Liver (tissue), 9 donors: ENCODE results near the gene MAGI1. TPM values are rescaled to one million over a fixed set of nuclear protein-coding genes. Genes with fewer than 3 reads are reported as not detected.

ENCODE experiments used
- DNase-seq: peaks from one replicate; pipeline ENCODE4 v3.0.0-alpha.2; 2017; ENCODE audit warnings: low spot score
- H3K27ac ChIP-seq, 2 donors: one replicate each; pipeline ENCODE4 v1.7.0; 2013; ENCODE audit warnings: inconsistent platforms in 2 of 2, low read length in 2 of 2, control low read depth in 1 of 2, low read depth in 1 of 2, mild to moderate bottlenecking in 1 of 2
- H3K27me3 ChIP-seq, 4 donors: one replicate each; pipeline versions ENCODE4 v1.6.1 to v1.7.0; 2013; ENCODE audit warnings: low read length in 3 of 4, inconsistent platforms in 1 of 4, mild to moderate bottlenecking in 1 of 4, moderate library complexity in 1 of 4; ENCODE audit not compliant: control insufficient read depth in 4 of 4, insufficient read depth in 4 of 4
- H3K36me3 ChIP-seq, 4 donors: one replicate each; pipeline versions ENCODE4 v1.6.1 to v1.7.0; 2013; ENCODE audit warnings: low read length in 3 of 4, mild to moderate bottlenecking in 3 of 4, low read depth in 1 of 4, moderate library complexity in 1 of 4; ENCODE audit not compliant: control insufficient read depth in 4 of 4, insufficient read depth in 3 of 4
- H3K4me1 ChIP-seq, 4 donors: one replicate each; pipeline versions ENCODE4 v1.6.1 to v1.7.0; 2013; ENCODE audit warnings: low read length in 3 of 4, mild to moderate bottlenecking in 3 of 4, moderate library complexity in 1 of 4; ENCODE audit not compliant: control insufficient read depth in 4 of 4, insufficient read depth in 4 of 4
- H3K4me3 ChIP-seq, 3 donors: one replicate each; pipeline versions ENCODE4 v1.6.1 to v1.7.0; 2013; ENCODE audit warnings: low read length in 3 of 3, control low read depth in 1 of 3, low read depth in 1 of 3, mild to moderate bottlenecking in 1 of 3
- H3K9ac ChIP-seq, 2 donors: one replicate each; pipeline ENCODE4 v1.7.0; 2013; ENCODE audit warnings: low read length in 2 of 2, mild to moderate bottlenecking in 2 of 2, moderate library complexity in 2 of 2, control low read depth in 1 of 2, low read depth in 1 of 2
- H3K9me3 ChIP-seq, 4 donors: one replicate each; pipeline versions ENCODE4 v1.6.1 to v1.7.0; 2013; ENCODE audit warnings: low read length in 3 of 4; ENCODE audit not compliant: control insufficient read depth in 4 of 4
- ATF3 ChIP-seq: IDR thresholded peaks from 2 replicates; pipeline ENCODE4 v1.6.1; 2016; ENCODE audit warnings: antibody characterized with exemption
- CTCF ChIP-seq: fragments of 150-350 bp; IDR thresholded peaks from 2 replicates; pipeline ENCODE4 v1.5.1; 2017; ENCODE audit warnings: improper control_type of control experiment, low read depth, low read length; ENCODE audit not compliant: missing input control
- EGR1 ChIP-seq, 2 donors: IDR thresholded peaks; 2 replicates each; pipeline ENCODE4 v1.6.1; 2016 to 2018; ENCODE audit warnings: antibody characterized with exemption in 2 of 2, low read depth in 2 of 2
- FOXA1 ChIP-seq: IDR thresholded peaks from 2 replicates; pipeline ENCODE4 v1.6.1; 2016; ENCODE audit warnings: antibody characterized with exemption
- GABPA ChIP-seq, 2 donors: IDR thresholded peaks in 1 of 2; conservative IDR thresholded peaks in 1 of 2; 2 replicates each; pipeline ENCODE4 v1.6.1; 2016; ENCODE audit warnings: antibody characterized with exemption in 2 of 2, mild to moderate bottlenecking in 1 of 2, moderate library complexity in 1 of 2
- HNF4A ChIP-seq, 2 donors: conservative IDR thresholded peaks; 2 replicates each; pipeline ENCODE4 v1.6.1; 2016; ENCODE audit warnings: antibody characterized with exemption in 2 of 2, mild to moderate bottlenecking in 2 of 2
- HNF4G ChIP-seq: IDR thresholded peaks from 2 replicates; pipeline ENCODE4 v1.6.1; 2016; ENCODE audit warnings: antibody characterized with exemption
- JUND ChIP-seq, 2 donors: IDR thresholded peaks; 2 replicates each; pipeline ENCODE4 v1.6.1; 2016; ENCODE audit warnings: antibody characterized with exemption in 2 of 2
- MAX ChIP-seq: IDR thresholded peaks from 2 replicates; pipeline ENCODE4 v1.6.1; 2016; ENCODE audit warnings: antibody characterized with exemption
- RAD21 ChIP-seq, 2 donors: IDR thresholded peaks; 2 replicates each; pipeline ENCODE4 v1.6.1; 2016; ENCODE audit warnings: antibody characterized with exemption in 2 of 2, mild to moderate bottlenecking in 2 of 2
- RXRA ChIP-seq, 2 donors: IDR thresholded peaks; 2 replicates each; pipeline ENCODE4 v1.6.1; 2017 to 2018; ENCODE audit warnings: antibody characterized with exemption in 2 of 2, mild to moderate bottlenecking in 1 of 2
- SP1 ChIP-seq: IDR thresholded peaks from 2 replicates; pipeline ENCODE4 v1.6.1; 2018; ENCODE audit warnings: antibody characterized with exemption, mild to moderate bottlenecking
- TAF1 ChIP-seq: conservative IDR thresholded peaks from 2 replicates; pipeline ENCODE4 v1.6.1; 2016; ENCODE audit warnings: antibody characterized with exemption, mild to moderate bottlenecking
- ZBTB33 ChIP-seq: IDR thresholded peaks from 2 replicates; pipeline ENCODE4 v1.6.1; 2016; ENCODE audit warnings: antibody characterized with exemption
- WGBS: extraction: QIAGEN DNeasy Blood & Tissue Kit; methylation state at CpG from one replicate; pipeline ENCODE4 v1.1.7; 2013; 5-methylcytosine and 5-hydroxymethylcytosine counted together
- polyA plus RNA-seq, 2 donors: library from polyadenylated mRNA; stranded (reverse) in 1 of 2; unstranded in 1 of 2; fragments of 200-250 nt in 1 of 2; fragments of >200 nt in 1 of 2; fragmentation: Nextera tagmentation in 1 of 2; extraction: Ambion mirVana in 1 of 2; gene quantifications; one replicate each; pipeline versions ENCODE4 v1.2.1 to v1.2.3, GENCODE V29; 2013 to 2015
- total RNA-seq, 2 donors: library from RNA; depleted of rRNA; stranded (reverse); fragments of >200 nt; gene quantifications; one replicate each; pipeline ENCODE4 v1.2.3, GENCODE V29; 2014
- donor health status: healthy.
- donor health status: healthy.
- donor health status: healthy.
- donor health status: healthy.
- donor health status: healthy.

MAGI1 gene
- total and polyA plus RNA-seq, 4 donors = 9.6 to 68.8 (median 14.0) TPM

GRCh38 chr3:65878831-65879230 lies 159.9 kb downstream of the MAGI1 start:
- TF ChIP-seq RAD21 (IDR thresholded peaks at IDR 0.05) = no peak
- no peak for TF ChIP-seq TAF1
- TF ChIP-seq GABPA (IDR thresholded peaks at IDR 0.05 in 1 of 2, conservative IDR thresholded peaks at IDR 0.05 in 1 of 2) = no peak
- TF ChIP-seq FOXA1 = no peak
- no peak for TF ChIP-seq EGR1 (IDR thresholded peaks at IDR 0.05; ENCODE audit: low read depth in 2 of 2)
- no peak for TF ChIP-seq ZBTB33
- TF ChIP-seq MAX = no peak
- no peak for TF ChIP-seq HNF4A (conservative IDR thresholded peaks at IDR 0.05)
- no peaks in the 10 kb centered on the region for H3K9me3 ChIP-seq
- no peak overlapping the region for H3K4me3 ChIP-seq
- H3K27me3 ChIP-seq = no peaks in the 10 kb centered on the region
- no peak overlapping the region for H3K27ac ChIP-seq
- H3K36me3 ChIP-seq = no peaks in the 10 kb centered on the region
- WGBS = 75% methylated on average over 6 of the region's 6 CpGs
- no peak for DNase-seq
- H3K9ac ChIP-seq = no peak overlapping the region
- peaks cover 3 to 13% (median 5%) of the 10 kb centered on the region in 4 donors for H3K4me1 ChIP-seq

- TF ChIP-seq JUND (IDR thresholded peaks at IDR 0.05) = no peak
- no peak for TF ChIP-seq EGR1 (IDR thresholded peaks at IDR 0.05; ENCODE audit: low read depth in 2 of 2)
- TF ChIP-seq ATF3 = no peak
- TF ChIP-seq ZBTB33 = no peak
- no peak for DNase-seq
- 84% methylated on average over 2 of the region's 2 CpGs for WGBS
- Histone ChIP-seq H3K9ac (no peak overlapping the region), H3K4me3 (no peak overlapping the region), H3K27me3 (no peaks in the 10 kb centered on the region), H3K4me1 (peaks cover 4 to 17% (median 5%) of the 10 kb centered on the region in 4 donors), H3K27ac (no peak overlapping the region), H3K36me3 (no peaks in the 10 kb centered on the region), H3K9me3 (no peaks in the 10 kb centered on the region)
Measured at GRCh38 chr3:65877160-65877559, 161.6 kb downstream of the MAGI1 start.

- Histone ChIP-seq H3K4me3 (no peak overlapping the region), H3K36me3 (no peaks in the 10 kb centered on the region), H3K4me1 (peaks cover 9 to 28% (median 12%) of the 10 kb centered on the region in 4 donors), H3K9ac (no peak overlapping the region), H3K27me3 (no peaks in the 10 kb centered on the region), H3K27ac (no peak overlapping the region), H3K9me3 (no peaks in the 10 kb centered on the region)
- 94% methylated on average over 3 of the region's 3 CpGs for WGBS
- DNase-seq = no peak
- TF ChIP-seq FOXA1 = no peak
- no peak for TF ChIP-seq GABPA (IDR thresholded peaks at IDR 0.05 in 1 of 2, conservative IDR thresholded peaks at IDR 0.05 in 1 of 2)
- no peak for TF ChIP-seq SP1
- TF ChIP-seq RXRA (IDR thresholded peaks at IDR 0.05) = no peak
- TF ChIP-seq CTCF = no peak
- TF ChIP-seq HNF4A (conservative IDR thresholded peaks at IDR 0.05) = no peak
- TF ChIP-seq EGR1 (IDR thresholded peaks at IDR 0.05; ENCODE audit: low read depth in 2 of 2) = no peak
- TF ChIP-seq JUND (IDR thresholded peaks at IDR 0.05) = no peak
- no peak for TF ChIP-seq ZBTB33
- TF ChIP-seq ATF3 = no peak
- no peak for TF ChIP-seq HNF4G
Measured at GRCh38 chr3:65876028-65876420, 162.7 kb downstream of the MAGI1 start.
